Measurements from ENCODE around the gene DPRX.

DNA sequence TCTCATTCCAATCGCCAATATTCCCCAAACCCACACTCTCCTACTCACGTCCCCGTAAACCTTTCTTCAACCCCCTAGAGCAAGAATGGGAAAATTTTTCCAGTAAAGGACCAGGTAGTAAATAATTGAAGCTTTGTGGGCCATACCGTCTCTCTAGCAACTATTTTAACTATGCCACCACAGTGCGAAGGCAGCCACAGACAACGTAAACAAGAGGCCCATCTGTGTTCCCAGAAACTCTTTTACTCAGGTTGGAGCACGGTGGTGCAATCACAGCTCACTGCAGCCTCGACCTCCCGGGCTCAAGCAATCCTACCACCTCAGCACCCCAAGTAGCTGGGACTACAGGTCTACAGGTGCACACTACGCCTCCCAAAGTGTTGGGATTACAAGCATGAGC lies 3.0 kb downstream of the DPRX start:
- no peak for TF ChIP-seq TCF12 (IDR thresholded peaks at IDR 0.05; ENCODE audit: low read depth)
- TF ChIP-seq MAX (IDR thresholded peaks at IDR 0.05) = no peak
- no peak for TF ChIP-seq TEAD4 (IDR thresholded peaks at IDR 0.05)
- no peak for TF ChIP-seq RAD21 (IDR thresholded peaks at IDR 0.05; ENCODE audit: low read depth)
- TF ChIP-seq, protein P1, sequence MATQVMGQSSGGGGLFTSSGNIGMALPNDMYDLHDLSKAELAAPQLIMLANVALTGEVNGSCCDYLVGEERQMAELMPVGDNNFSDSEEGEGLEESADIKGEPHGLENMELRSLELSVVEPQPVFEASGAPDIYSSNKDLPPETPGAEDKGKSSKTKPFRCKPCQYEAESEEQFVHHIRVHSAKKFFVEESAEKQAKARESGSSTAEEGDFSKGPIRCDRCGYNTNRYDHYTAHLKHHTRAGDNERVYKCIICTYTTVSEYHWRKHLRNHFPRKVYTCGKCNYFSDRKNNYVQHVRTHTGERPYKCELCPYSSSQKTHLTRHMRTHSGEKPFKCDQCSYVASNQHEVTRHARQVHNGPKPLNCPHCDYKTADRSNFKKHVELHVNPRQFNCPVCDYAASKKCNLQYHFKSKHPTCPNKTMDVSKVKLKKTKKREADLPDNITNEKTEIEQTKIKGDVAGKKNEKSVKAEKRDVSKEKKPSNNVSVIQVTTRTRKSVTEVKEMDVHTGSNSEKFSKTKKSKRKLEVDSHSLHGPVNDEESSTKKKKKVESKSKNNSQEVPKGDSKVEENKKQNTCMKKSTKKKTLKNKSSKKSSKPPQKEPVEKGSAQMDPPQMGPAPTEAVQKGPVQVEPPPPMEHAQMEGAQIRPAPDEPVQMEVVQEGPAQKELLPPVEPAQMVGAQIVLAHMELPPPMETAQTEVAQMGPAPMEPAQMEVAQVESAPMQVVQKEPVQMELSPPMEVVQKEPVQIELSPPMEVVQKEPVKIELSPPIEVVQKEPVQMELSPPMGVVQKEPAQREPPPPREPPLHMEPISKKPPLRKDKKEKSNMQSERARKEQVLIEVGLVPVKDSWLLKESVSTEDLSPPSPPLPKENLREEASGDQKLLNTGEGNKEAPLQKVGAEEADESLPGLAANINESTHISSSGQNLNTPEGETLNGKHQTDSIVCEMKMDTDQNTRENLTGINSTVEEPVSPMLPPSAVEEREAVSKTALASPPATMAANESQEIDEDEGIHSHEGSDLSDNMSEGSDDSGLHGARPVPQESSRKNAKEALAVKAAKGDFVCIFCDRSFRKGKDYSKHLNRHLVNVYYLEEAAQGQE (IDR thresholded peaks at IDR 0.05; ENCODE audit: low read depth) = no peak
- no peak for TF ChIP-seq EP300 (IDR thresholded peaks at IDR 0.05; ENCODE audit: borderline replicate concordance)
- no peak for TF ChIP-seq USF1 (IDR thresholded peaks at IDR 0.05)
- TF ChIP-seq CEBPB (IDR thresholded peaks at IDR 0.05) = no peak
- TF ChIP-seq NFIC (IDR thresholded peaks at IDR 0.05) = no peak
- no peak for TF ChIP-seq YY1 (IDR thresholded peaks at IDR 0.05; ENCODE audit: low read depth)
- no peak for TF ChIP-seq FOXM1 (IDR thresholded peaks at IDR 0.05; ENCODE audit: borderline replicate concordance, low read depth)

All from Ishikawa (cell line).